GM19395 (cell line): Measurements from ENCODE around the gene CHRNA10.
"Not testable (repeated sequence)": the region's sequence is repeated elsewhere in the genome, so short reads cannot be mapped to it uniquely, and the experiment has no call there.

Source experiments
- ATAC-seq: cut with Tn5 transposase; IDR thresholded peaks from one replicate; pipeline ENCODE4 v1.9.1; 2021; ENCODE audit warnings: mild to moderate bottlenecking, moderate library complexity; ENCODE audit not compliant: unreplicated experiment

CHRNA10 gene

GRCh38 chr11:3665336-3666022 is 5.7 kb downstream of the CHRNA10 start:
- ATAC-seq = no peak

- no peak for ATAC-seq
Observed at GRCh38 chr11:3664032-3664630, 7.1 kb downstream of the CHRNA10 start.

- no peak for ATAC-seq
Observed at GRCh38 chr11:3662856-3663255, 8.3 kb downstream of the CHRNA10 start.

- no peak for ATAC-seq
Observed at GRCh38 chr11:3660960-3661359, 10.2 kb downstream of the CHRNA10 start.

GRCh38 chr11:3659595-3660515 is 11.3 kb downstream of the CHRNA10 start:
- ATAC-seq = no peak

- no peak for ATAC-seq
Observed at GRCh38 chr11:3658252-3658651, 12.9 kb downstream of the CHRNA10 start.

- not testable (repeated sequence) for ATAC-seq
Observed at GRCh38 chr11:3657331-3657730, 13.9 kb downstream of the CHRNA10 start.

- no peak for ATAC-seq
Observed at GRCh38 chr11:3655547-3655946, 15.6 kb downstream of the CHRNA10 start.

GRCh38 chr11:3652514-3652913 is 18.7 kb downstream of the CHRNA10 start:
- ATAC-seq = not testable (repeated sequence)

- not testable (repeated sequence) for ATAC-seq
Observed at GRCh38 chr11:3649374-3649773, 21.8 kb downstream of the CHRNA10 start.

GRCh38 chr11:3648843-3649242 is 22.3 kb downstream of the CHRNA10 start:
- not testable (repeated sequence) for ATAC-seq

- ATAC-seq = no peak
Observed at GRCh38 chr11:3645552-3645951, 25.6 kb downstream of the CHRNA10 start.

GRCh38 chr11:3644817-3645235 is 26.4 kb downstream of the CHRNA10 start, which contains the start of gene ART1:
Gene ART1, plus strand, starts transcription at chr11:3645128. Its CDS starts 14,086 bp downstream, at chr11:3659214.
- no peak for ATAC-seq

GRCh38 chr11:3643102-3643546 is 28.1 kb downstream of the CHRNA10 start:
- not testable (repeated sequence) for ATAC-seq

- no peak for ATAC-seq
Observed at GRCh38 chr11:3642071-3642951, 28.9 kb downstream of the CHRNA10 start.

- no peak for ATAC-seq
Observed at GRCh38 chr11:3641701-3642070, 29.5 kb downstream of the CHRNA10 start, which contains the start of gene ART5. Gene ART5, minus strand, starts transcription at chr11:3641992. Its CDS starts 130 bp downstream, at chr11:3641862.

GRCh38 chr11:3641191-3641590 is 30.0 kb downstream of the CHRNA10 start:
- no peak for ATAC-seq

- ATAC-seq = no peak
Observed at GRCh38 chr11:3639841-3640240, 31.3 kb downstream of the CHRNA10 start.

GRCh38 chr11:3638513-3638912 is 32.7 kb downstream of the CHRNA10 start:
- no peak for ATAC-seq

- no peak for ATAC-seq
Observed at GRCh38 chr11:3637201-3637600, 34.0 kb downstream of the CHRNA10 start.
